HG02623 (cell line): ENCODE measurements around the gene DPM3.
"Not testable (repeated sequence)": the region's sequence is repeated elsewhere in the genome, so short reads cannot be mapped to it uniquely, and the experiment has no call there.

Source experiments
- ATAC-seq: cut with Tn5 transposase; IDR thresholded peaks from one replicate; pipeline ENCODE4 v1.9.1; 2021; ENCODE audit warnings: moderate library complexity; ENCODE audit not compliant: unreplicated experiment

The DPM3 gene

DNA sequence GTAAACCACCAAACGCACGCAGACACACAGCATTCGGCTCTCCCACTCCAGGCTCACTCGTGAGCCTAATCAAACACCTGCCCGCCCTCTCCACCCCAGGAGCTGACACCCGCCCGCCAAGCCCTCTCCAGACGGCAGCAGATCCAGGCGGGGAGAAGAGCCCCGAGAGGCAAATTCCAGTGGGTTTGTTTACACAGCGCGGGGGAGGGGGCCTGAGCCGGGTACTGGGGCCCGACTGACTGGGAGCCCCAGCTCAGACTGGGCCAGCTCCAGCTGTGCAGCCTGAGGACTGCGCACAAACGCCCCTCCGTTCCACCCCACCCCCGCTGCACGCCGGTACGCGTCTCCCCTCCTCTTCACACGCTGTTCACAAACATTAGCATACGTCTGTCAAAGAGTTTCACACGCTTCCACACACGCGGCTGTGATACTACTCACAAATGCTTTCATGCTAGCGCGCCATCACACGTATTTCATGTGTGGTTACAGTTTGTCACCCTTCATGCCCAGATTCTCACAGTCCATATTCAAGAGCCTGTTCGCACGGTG, 13.7 kb downstream of the DPM3 start:
- ATAC-seq, result no peak

- ATAC-seq, result no peak
Measured at GRCh38 chr1:155125946-155126555, 14.3 kb downstream of the DPM3 start.

GRCh38 chr1:155125511-155125945, 14.8 kb downstream of the DPM3 start:
- ATAC-seq, result no peak

DNA sequence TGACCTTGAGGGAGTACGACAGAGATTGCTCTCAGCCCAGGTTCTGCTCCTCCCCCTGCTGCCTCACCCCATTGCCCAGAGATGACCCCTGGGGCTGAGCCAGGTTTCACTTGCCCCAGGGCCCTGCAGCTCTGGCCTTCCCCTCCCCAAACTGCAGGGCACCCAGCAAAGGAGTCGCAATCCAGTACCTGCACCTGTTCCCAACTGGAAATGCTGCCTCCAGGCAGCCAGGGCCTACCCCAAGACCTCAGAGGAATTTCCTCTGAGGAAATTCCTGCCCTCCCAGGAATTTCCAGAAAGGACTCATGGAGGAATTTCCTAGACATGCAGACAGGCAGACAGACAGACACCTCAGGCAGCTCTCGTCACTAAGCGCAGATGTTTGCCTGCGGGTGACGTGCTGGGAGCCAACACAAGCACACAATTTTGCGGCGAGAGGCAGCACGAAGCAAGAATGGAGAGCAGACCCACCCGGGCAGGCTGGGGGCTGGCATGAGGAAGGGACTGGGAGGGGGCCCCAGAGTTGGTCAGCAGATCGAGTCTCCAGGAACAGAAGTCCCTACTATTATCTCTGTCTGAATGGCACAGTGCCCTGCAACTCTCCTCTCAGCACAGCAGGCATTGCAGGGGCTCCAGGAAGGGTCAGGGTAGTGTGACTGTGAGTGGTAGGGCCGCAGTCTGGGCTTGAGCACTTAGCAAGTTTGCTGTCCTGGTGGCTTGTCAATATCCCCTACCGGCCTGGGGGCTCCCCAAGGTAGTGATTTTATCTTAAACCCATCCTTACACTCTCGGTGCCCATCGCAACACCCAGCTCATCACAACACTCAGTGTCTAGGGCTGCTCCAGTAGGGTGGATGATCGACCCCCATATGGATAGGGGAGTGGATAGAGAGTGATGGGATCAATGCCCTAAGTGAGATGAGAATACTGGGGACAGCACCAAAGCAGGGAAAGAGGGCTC, 15.5 kb downstream of the DPM3 start:
- no peak for ATAC-seq

DNA sequence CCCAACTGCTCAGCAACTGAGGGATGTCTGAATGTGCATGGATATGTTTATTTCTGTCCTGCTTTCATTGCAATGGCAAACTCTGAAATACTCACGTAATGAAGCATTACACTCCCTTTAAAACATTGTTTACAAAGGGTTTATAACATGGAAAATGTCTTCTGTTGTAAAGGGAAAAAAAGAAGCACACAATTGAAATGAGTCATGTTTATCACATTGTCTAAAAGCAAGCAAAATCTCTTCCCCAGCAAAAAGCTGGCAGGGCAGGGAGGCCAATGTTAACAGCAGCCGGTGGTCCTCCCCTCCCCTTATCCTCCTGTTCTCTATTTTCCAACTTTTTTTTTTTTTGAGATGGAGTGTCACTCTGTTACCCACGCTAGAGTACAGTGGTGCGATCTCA, 16.5 kb downstream of the DPM3 start:
- ATAC-seq, result no peak

GRCh38 chr1:155122308-155122707, 18.0 kb downstream of the DPM3 start:
- ATAC-seq, result no peak

DNA sequence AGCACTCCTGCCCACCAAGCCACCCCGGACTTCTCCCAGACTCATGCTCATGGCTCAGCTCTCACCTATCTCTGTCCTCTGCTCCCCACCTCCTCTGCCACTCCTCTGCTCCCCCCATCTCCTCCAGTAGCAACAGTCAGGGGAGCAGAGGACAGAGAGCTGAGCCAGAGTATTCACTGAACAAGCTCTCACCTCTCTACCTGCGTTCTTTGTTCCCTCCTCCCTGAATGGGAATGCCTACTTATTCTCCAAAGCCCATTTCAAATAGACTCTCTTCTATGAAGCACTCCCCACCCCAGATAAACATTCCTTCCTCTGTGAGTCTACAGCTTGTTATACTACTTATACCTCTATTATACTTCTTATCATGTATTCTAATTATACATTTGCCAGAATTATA, 19.1 kb downstream of the DPM3 start:
- ATAC-seq, result no peak

DNA sequence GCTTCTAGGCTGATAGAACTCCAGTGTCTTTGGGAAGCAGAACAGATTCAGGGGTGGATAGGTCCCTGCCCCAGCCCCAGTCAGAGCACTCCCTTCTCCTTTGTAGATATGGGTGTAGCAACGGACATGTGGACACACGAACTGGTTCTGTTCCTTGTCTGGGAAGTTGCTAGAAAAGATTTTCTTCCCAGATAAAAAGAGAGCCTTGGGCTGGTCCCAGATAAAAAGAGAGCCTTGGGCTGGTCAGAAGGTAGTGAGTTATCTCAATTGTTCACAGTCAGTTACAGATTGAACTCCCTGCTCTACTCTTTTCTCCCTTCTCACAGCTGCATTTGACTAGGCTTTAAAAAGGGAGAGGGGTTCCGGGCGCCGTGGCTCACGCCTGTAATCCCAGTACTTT, 20.1 kb downstream of the DPM3 start:
- ATAC-seq, result no peak

- ATAC-seq, result not testable (repeated sequence)
Measured at GRCh38 chr1:155118090-155118489, 22.2 kb downstream of the DPM3 start.

- no peak for ATAC-seq
Measured at GRCh38 chr1:155117610-155118009, 22.7 kb downstream of the DPM3 start.

- no peak for ATAC-seq
Measured at GRCh38 chr1:155116113-155116764, 24.1 kb downstream of the DPM3 start.

DNA sequence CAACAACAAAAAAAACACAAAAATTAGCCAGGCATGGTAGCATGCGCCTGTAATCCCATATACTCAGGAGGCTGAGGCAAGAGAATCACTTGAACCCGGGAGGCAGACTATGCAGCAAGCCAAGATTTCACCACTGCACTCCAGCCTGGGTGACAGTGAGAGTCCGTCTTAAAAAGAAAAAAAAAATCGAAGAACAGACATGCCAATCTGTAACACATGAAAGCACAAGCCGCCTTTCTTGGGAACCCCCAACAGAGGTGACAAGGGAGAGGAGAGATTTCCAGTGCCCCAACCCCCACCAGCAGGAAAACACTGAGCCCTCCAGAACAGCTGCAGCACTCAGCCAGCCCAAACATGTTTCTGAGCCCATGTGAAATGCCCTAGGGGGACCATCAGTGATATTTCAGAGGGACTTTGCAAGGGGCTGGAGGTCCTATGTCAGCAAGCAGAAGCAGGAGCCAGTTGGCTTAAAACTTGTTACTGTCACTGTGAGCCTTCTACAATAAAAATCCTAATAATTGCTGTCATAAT, 26.8 kb downstream of the DPM3 start:
- no peak for ATAC-seq

GRCh38 chr1:155110826-155111225, 29.5 kb downstream of the DPM3 start:
- no peak for ATAC-seq

- no peak for ATAC-seq
Measured at GRCh38 chr1:155110381-155110780, 29.9 kb downstream of the DPM3 start.

DNA sequence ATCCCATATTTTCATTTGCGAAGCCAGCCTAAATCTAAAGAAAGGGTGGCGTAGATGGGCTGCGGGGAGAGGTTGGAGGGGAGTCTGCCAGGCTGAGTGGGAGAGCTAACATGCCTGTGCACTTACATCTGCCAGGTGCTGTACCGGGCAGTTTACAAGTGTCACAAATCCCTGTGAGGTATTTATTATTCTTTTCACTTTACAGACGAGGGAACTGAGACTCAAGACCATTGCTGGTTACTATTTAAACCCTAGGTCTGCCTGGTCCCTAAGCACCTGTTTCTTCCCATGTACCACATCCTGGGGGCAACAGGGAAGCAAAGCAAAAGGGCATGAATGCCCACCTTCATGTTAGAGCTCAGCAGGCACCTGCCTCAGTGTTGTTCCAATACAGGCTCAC, 32.0 kb downstream of the DPM3 start:
- no peak for ATAC-seq

DNA sequence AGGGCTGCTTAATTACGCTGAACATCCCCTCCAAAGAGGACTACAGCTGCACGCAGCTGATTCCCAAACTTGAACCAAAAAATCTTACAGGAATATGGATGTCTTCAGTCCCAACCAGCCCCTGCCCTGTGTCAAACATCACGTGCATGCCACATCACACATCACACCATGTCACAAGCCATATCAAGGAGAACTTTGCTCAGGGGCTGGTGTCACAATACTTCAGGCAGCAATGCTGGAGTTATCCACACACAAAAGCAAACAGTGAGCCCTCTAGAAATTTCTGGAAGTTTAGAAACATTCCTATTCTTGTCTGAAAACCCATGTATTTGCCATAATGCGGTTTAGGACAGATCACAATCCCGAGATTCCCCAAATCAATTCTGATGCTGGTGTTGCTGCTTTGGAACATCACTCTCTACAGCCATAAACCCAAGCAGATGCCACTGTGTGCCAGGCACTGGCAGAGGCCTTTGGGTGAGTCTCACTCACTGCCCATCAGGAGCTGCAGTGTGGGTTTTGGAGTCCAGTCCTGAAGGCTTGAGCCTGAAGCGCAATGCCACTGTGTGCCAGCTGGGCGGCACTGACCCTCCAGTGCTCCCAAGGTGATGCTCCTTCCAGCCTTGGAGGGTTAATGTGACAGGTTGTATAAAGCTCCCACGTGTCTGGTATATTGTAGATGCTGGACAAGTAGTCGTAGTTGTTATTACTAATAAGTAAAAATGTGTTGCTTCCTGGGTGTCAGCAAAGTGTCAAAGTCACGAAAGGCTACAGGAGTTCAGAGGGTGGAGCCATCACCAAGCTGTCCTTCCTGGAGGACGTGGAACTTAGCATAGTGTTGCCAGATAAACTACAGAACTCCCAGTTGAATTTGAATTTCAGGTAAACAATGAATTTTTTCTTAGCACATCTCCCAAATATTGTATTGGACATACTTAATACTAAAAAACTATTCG, 32.7 kb downstream of the DPM3 start:
- ATAC-seq, result no peak

GRCh38 chr1:155106862-155107261, 33.5 kb downstream of the DPM3 start:
- ATAC-seq, result no peak

DNA sequence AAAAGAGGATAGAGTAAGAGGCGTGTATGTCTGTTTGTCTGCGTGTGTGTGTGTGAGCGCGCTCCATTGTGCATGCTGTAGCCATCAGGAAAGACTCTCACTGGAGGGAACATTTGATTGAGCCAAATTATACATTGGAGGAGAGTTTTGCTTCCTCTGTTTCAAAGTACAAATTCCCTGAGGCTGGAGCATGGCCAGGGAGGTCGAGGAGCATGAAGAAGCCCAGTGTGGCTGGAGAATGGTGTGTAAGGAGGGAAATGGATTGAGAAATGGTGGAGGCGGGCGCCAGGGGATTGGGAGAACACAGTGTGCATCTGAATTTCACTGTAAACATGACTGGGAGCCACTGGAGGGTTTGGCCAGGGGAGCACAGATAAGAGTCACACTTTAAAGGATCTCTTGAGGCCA, 34.7 kb downstream of the DPM3 start:
- ATAC-seq, result no peak

DNA sequence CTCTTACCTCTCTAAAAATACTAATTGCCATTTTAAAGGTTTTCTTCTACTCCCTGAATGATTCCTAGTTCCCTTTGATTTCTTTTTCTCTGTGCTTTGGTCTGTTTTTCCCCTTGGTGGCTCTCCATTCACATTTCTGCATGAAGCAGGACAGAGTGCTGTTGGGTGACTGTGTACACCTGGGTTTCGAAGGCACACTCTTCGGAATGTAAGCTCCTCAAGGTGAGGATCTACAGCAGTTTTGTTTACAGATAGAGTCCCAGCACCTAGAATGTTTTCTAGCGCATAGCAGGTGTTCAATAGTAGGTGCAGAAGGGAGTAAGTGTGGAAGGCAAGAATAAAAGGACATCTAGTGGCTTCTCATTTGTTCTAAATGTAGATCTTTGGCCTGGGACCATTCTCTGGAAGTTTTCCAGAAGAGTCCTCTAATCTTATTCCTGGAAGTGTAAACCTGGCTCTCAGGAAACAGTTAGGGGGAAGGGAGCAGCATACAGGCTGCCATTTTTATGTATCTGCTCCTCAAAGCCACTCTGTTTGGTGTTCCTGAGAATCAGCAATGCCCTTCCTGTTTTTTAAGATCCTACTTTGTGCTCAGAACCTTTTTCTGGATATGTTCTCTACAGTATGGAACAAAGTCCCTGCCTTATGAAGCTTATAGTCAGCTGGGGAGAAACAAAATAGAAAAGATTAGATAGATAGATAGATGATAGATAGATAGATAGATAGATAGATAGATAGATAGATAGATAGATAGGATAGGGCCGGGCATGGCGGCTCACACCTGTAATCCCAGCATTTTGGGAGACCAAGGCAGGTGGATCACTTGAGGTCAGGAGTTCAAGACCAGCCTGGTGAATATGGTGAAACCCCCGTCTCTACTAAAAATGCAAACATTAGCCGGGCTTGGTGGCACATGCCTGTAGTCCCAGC, 35.5 kb downstream of the DPM3 start:
- no peak for ATAC-seq
